ELR (cell line): ENCODE results near the gene FAM168A.
"Not testable (repeated sequence)": the region's sequence is repeated elsewhere in the genome, so short reads cannot be mapped to it uniquely, and the experiment has no call there.

Experiments
- DNase-seq: peaks from one replicate; pipeline ENCODE4 v3.0.0-alpha.2; 2015; ENCODE audit warnings: low read depth

FAM168A gene

DNA sequence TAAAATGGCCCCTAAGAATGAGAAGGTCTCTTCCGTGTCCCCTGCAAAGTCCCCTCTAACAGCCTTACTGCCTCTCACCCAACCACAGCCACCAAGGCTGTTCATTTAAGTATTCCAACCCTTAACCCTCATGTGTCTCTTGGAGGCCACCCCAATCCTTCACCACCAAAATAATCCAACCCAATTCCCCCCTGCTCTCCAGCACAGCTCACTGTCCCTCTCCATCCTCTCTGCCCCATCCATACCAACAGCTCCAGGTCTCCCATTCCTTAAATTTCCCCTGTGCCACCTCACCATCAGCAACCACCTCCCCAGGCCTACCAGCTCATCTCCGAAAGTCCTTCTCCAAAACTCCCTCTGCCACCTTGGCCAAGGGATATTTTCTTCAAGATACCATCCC, 1.4 kb downstream of the FAM168A start:
- no peak for DNase-seq

GRCh38 chr11:73592640-73593039, 5.3 kb downstream of the FAM168A start:
- DNase-seq = no peak

DNA sequence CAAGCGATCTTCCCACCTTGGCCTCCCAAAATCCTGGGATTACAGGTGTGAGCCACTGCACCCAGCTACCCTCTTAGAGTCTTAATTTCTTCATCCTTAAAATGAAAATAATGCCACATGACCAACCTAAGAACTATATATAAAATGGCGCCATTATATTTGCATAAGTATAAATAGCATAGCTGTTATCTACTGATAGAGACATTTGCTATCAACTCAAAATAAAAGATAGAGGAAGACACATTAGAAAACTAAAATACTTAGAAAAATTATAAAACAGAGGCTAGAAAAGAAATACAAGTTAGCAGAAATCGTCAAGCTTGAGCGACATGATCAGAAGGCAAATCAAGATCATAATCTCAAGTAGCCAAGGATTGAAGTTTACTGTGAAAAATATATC, 6.2 kb downstream of the FAM168A start:
- no peak for DNase-seq

GRCh38 chr11:73590991-73591390, 6.9 kb downstream of the FAM168A start:
- DNase-seq = no peak

DNA sequence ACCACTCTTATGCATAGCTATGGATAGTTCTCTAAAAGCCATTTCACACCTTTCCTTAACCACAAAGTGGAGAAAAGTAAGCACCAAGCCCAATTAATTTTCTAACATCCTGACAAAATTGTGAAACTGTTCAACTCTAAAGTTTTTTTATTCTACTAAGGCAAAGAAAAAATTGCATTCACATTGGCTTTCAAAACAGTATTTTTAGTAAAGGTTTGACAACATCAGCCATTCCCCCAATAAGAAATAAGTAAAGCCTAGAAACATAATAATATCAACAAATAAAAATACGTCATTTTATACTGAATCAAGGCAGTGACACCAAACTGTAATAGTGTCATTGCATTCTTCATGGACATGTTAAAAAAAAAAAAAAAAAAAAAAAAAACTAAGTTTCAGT, 11.1 kb downstream of the FAM168A start:
- no peak for DNase-seq

DNA sequence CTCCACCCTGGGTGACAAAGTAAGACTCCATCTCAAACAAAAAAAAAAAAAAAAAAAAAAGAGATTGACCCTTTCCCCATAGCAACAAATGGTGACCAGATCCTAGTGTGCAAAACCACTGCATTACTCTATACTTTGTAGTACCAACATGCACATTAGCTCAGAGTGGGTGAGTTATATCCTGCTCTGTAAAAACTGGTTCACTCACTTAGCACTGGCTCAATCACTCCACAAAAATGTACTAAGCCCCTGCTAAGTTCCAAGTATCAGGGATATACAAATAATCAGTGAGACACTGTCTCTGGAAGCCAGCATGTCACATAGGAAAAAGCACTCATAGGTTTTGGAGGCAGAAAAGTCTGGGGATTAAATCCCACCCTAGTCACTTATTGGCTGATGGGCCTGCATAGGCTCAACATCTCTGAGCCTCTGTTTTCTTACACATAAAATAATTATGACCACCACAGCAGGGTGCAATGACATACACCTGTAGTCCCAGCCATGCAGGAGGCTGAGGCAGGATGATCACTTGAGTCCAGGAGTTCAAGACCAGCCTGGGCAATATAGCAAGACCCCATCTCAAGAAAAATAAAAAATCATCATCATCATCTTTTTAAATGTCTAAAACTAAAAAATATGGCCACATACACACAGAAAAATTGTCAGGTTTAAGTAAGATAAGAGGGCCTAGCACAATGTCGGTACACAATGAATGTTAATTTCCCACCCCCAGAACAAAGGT, 11.9 kb downstream of the FAM168A start:
- peak; percentile 82 for DNase-seq

DNA sequence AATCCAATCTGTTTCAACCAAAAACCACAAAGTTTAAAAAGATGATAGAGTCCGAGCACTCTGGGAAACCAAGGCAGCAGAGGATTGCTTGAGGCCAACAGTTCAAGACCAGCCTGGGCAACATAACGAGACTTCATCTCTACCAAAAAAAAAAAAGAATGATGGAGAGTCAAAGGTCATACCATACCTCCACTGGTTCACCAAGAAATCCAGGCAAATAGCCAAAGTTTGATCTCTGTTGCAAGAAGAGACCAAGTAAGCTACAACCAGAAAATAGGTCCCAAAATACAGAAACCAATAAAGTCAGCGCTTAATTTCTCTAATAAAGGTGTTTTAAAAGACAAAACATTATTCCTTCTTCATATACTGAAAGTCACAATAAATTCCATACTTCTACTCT, 13.1 kb downstream of the FAM168A start:
- no peak for DNase-seq

DNA sequence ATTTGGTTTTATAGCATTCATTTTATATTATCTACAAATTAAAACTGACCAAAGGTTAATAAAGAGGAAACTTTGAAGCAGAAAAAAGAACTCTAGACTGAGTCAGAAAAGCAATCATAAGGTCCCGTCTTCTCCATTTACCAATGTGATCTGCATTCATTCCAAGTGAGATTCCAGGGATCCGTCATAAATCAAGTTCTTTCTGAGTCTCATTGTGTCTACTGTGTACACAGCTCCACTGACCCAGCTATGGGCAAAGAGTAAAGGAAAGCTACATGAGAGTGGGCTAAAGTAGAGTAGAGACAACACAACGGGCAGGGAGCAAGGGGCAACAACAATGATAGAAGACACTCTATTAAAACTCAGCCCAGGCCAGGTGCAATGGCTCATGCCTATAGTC, 15.3 kb downstream of the FAM168A start:
- DNase-seq = no peak

- DNase-seq = not testable (repeated sequence)
These were observed 17.2 kb downstream of the FAM168A start for GRCh38 chr11:73580749-73581148.

- no peak for DNase-seq
These were observed 18.1 kb downstream of the FAM168A start for GRCh38 chr11:73579641-73580434.

GRCh38 chr11:73578592-73579185, 19.2 kb downstream of the FAM168A start:
- DNase-seq = no peak

DNA sequence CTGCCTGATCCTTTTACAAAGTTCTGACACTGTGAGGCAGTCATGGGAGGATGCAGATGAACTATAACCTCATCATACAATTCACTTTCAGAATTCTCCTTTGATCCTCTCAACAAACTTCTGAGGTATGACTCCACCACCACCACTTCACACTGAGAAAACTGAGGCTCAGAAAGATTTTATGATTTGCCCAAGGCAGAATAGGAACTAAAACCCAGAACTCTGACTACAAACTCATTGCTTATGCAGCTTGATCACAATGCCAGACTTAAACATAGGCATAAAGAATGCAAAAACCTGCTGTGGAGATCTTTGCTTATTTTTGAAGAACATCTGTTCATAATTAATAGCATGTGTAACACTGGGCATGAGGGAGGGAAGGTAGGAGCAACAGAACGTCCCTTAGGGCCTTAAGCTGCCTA, 20.4 kb downstream of the FAM168A start:
- DNase-seq = peak; percentile 13

- no peak for DNase-seq
These were observed 21.7 kb downstream of the FAM168A start for GRCh38 chr11:73576185-73576614.

GRCh38 chr11:73571982-73572381, 25.9 kb downstream of the FAM168A start:
- DNase-seq = not testable (repeated sequence)

GRCh38 chr11:73570415-73571114, 27.3 kb downstream of the FAM168A start:
- DNase-seq = peak; percentile 84

DNA sequence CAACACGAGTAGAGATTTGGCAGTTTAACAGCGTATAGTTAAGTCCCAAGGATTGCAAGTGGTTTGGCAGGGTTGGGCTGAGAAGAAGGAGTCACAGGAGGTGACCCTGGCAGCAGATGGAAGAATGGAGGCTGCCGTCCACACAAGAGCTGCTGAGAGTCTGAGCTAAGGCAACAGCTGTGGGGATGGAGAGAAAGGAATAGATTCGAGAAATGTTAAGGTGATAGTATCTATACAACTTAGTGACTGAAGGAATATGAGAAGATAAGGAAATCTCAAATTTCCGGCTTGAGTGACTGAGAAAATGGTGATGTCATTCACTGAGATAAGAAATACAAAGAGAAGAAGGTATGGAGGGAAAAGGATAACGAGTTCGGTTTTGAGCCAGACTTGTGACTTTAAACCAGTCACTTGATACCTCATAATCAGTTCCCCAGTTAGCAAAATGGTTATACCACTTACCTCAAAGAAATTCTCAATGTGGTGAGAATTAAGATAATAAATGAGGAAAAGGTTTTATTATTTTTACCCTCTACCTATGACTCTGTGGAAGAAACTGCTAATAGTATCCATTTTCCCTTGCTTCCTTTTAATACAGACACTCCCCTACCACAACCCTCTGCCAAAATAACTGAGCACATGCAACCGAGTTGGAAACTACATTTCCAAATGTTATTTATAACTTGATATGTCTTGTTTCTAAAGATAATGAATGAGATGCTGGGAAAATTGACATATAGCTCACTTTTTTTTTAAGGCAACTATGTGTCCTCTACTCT, 30.7 kb downstream of the FAM168A start:
- DNase-seq = no peak

DNA sequence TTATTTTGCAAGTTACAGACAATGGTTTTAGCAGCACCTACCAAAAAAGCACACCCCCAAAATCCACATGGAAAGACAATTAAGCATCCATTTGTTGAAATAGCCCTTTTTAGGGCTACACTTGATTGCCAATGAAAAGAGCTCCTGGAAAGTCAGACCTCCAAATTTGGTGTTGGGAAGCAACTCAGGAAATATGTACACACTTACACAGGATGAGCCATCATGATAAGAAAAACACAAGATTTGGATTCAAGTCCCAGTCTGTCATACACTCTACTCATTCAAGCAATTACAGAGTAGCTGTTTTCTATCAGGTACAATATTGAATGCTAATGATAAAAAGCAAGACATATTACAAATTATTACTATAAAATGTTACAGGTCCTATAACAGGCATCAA, 31.5 kb downstream of the FAM168A start:
- DNase-seq = peak; percentile 8

DNA sequence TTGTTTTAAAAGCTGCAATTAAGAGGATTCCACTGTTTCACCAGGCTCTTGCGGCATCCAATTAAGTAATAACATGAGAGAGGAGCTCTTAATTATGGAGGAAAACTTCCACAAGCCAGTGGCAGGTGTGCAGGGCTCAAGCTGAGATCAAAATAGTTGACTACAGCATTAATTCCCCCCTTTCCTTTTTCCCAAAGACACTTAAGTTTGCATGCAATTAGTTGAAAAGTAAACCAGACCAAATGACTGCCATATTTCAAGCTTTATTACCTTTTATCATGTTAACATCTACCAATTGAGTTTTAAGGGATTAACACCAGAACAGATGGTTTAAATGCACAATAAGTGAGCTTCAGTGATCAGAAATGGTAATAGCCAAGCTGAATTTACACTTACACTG, 32.1 kb downstream of the FAM168A start:
- DNase-seq = no peak

DNA sequence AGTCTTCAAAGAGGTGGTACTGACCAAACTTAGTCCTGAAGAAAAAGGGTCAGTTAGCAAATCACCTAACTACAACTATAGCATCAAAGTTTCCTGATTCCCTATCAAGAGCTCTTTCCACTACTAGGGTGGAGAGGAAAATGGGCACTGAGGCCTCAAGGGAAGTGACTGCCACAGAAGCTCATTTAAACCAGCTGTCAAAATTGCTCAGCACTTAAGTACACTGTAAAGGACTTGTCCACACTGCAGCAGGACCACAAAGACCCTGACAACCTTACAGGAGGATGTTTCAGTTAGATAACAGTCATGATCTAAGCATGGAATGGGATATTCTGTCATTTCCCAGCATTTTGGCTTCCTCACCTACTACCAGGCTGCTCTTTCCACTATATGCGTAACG, 33.0 kb downstream of the FAM168A start:
- DNase-seq = no peak

DNA sequence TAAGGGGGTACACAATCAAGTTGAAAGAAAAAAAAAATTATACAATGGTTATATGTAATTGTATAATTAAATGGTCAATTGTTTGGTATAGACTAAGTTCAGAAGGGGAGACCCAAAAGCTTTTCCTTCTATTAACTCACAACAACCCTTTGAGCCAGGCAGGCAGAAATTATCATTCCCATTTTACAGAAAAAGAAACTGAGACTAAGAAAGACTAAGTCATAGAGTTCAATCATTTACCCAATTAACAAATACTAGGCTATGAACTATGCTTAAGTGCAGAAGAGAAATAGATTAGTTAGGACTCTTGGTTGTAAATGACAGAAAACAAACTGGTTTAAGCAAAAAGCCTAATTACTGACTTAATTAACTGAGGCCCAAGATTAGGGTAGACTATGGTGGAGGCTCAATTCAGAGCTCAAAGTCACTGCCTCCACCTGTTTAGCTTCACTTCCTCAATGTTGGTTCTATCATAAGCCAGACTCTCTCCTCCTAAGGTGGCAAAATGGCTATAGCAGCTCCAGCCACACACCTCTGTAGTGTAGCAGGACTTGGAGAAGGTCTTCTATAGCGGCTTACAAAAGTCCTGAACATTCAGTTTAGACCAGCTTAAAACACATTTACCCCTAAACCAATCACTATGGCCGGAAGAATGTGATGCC, 34.2 kb downstream of the FAM168A start:
- no peak for DNase-seq

- DNase-seq = no peak
These were observed 38.2 kb downstream of the FAM168A start for GRCh38 chr11:73559743-73560142.
